Measurements from ENCODE around the gene SLU7.

SLU7 gene

GRCh38 chr5:160367261-160367660 is 51.6 kb downstream of the SLU7 start:
- Histone ChIP-seq H3K4me3 (ENCODE audit: severe bottlenecking) (no peak overlapping the region), H3K36me3 (ENCODE audit: low read depth) (no peaks in the 10 kb centered on the region), H3K4me1 (ENCODE audit: insufficient read depth, poor library complexity, severe bottlenecking) (no peaks in the 10 kb centered on the region), H3K9me3 (ENCODE audit: severe bottlenecking) (no peaks in the 10 kb centered on the region), H3K27me3 (ENCODE audit: insufficient read depth, poor library complexity, severe bottlenecking) (peaks cover 3% of the 10 kb centered on the region), H3K27ac (ENCODE audit: poor library complexity, severe bottlenecking) (no peak overlapping the region)
- ATAC-seq (ENCODE audit: low read depth) (no peak), DNase-seq (ENCODE audit: low spot score) (no peak)
- TF ChIP-seq CTCF (IDR thresholded peaks at IDR 0.05; ENCODE audit: poor library complexity, severe bottlenecking) = no peak

DNA sequence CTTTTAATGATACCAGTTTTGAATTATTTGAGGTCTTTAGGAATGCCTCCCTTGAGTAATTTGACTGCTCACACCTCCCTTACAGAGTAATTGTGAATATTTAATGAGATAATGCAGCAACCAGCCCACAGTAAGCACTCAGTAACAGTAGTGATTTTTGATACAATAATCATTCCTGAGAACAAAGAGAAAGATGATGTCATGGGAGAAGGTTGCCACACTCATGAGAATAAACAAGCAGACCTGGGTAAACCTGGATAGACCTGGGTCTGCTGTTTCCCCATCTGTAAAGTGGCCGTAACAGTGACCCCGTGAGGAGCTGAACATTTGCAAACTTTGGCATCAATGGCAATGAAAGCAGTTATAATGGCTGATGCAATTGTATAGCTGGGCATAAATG is 52.7 kb downstream of the SLU7 start:
- no peak for DNase-seq (ENCODE audit: low spot score)

GRCh38 chr5:160363660-160364395 is 55.1 kb downstream of the SLU7 start:
- TF ChIP-seq CTCF (IDR thresholded peaks at IDR 0.05; ENCODE audit: poor library complexity, severe bottlenecking) = no peak
- Histone ChIP-seq H3K27ac (ENCODE audit: poor library complexity, severe bottlenecking) (no peak overlapping the region), H3K27me3 (ENCODE audit: insufficient read depth, poor library complexity, severe bottlenecking) (no peaks in the 10 kb centered on the region), H3K4me1 (ENCODE audit: insufficient read depth, poor library complexity, severe bottlenecking) (no peaks in the 10 kb centered on the region), H3K36me3 (ENCODE audit: low read depth) (no peaks in the 10 kb centered on the region), H3K9me3 (ENCODE audit: severe bottlenecking) (no peaks in the 10 kb centered on the region), H3K4me3 (ENCODE audit: severe bottlenecking) (no peak overlapping the region)
- no peak for DNase-seq (ENCODE audit: low spot score)
- no peak for ATAC-seq (ENCODE audit: low read depth)

More for the DNA sequence above, 52.7 kb downstream of the SLU7 start:
- no peaks in the 10 kb centered on the region for H3K4me1 ChIP-seq (ENCODE audit: insufficient read depth, poor library complexity, severe bottlenecking)
- no peaks in the 10 kb centered on the region for H3K36me3 ChIP-seq (ENCODE audit: low read depth)
- no peaks in the 10 kb centered on the region for H3K9me3 ChIP-seq (ENCODE audit: severe bottlenecking)
- peaks cover 3% of the 10 kb centered on the region for H3K27me3 ChIP-seq (ENCODE audit: insufficient read depth, poor library complexity, severe bottlenecking)
- no peak overlapping the region for H3K4me3 ChIP-seq (ENCODE audit: severe bottlenecking)
- no peak overlapping the region for H3K27ac ChIP-seq (ENCODE audit: poor library complexity, severe bottlenecking)
- ATAC-seq (ENCODE audit: low read depth) = no peak
- no peak for TF ChIP-seq CTCF (IDR thresholded peaks at IDR 0.05; ENCODE audit: poor library complexity, severe bottlenecking)

- no peaks in the 10 kb centered on the region for H3K4me1 ChIP-seq (ENCODE audit: insufficient read depth, poor library complexity, severe bottlenecking)
- no peak for DNase-seq (ENCODE audit: low spot score)
- H3K4me3 ChIP-seq (ENCODE audit: severe bottlenecking) = no peak overlapping the region
- ATAC-seq (ENCODE audit: low read depth) = no peak
- H3K36me3 ChIP-seq (ENCODE audit: low read depth) = no peaks in the 10 kb centered on the region
- no peak overlapping the region for H3K27ac ChIP-seq (ENCODE audit: poor library complexity, severe bottlenecking)
- TF ChIP-seq CTCF (IDR thresholded peaks at IDR 0.05; ENCODE audit: poor library complexity, severe bottlenecking) = no peak
- no peaks in the 10 kb centered on the region for H3K9me3 ChIP-seq (ENCODE audit: severe bottlenecking)
- no peaks in the 10 kb centered on the region for H3K27me3 ChIP-seq (ENCODE audit: insufficient read depth, poor library complexity, severe bottlenecking)
Measured at GRCh38 chr5:160363211-160363610, 55.7 kb downstream of the SLU7 start.

- Histone ChIP-seq H3K27me3 (ENCODE audit: insufficient read depth, poor library complexity, severe bottlenecking) (no peaks in the 10 kb centered on the region), H3K27ac (ENCODE audit: poor library complexity, severe bottlenecking) (no peak overlapping the region), H3K4me3 (ENCODE audit: severe bottlenecking) (no peak overlapping the region), H3K36me3 (ENCODE audit: low read depth) (no peaks in the 10 kb centered on the region), H3K9me3 (ENCODE audit: severe bottlenecking) (no peaks in the 10 kb centered on the region), H3K4me1 (ENCODE audit: insufficient read depth, poor library complexity, severe bottlenecking) (no peaks in the 10 kb centered on the region)
- no peak for DNase-seq (ENCODE audit: low spot score)
- no peak for ATAC-seq (ENCODE audit: low read depth)
- no peak for TF ChIP-seq CTCF (IDR thresholded peaks at IDR 0.05; ENCODE audit: poor library complexity, severe bottlenecking)
Measured at GRCh38 chr5:160361624-160362228, 57.2 kb downstream of the SLU7 start.
